Mesodermal cell (in vitro differentiated cells): ENCODE results near the gene ZBTB46.
"Not testable (repeated sequence)": the region's sequence is repeated elsewhere in the genome, so short reads cannot be mapped to it uniquely, and the experiment has no call there.

ENCODE experiments used
- H3K27ac ChIP-seq: 2 replicates; pipeline ENCODE4 v1.7.0; 2013; ENCODE audit warnings: mild to moderate bottlenecking, low read depth, low read length, moderate library complexity; ENCODE audit not compliant: severe bottlenecking
- H3K36me3 ChIP-seq: 2 replicates; pipeline ENCODE4 v1.7.1; 2013; ENCODE audit warnings: mild to moderate bottlenecking, low read length, moderate library complexity; ENCODE audit not compliant: control insufficient read depth, insufficient read depth
- H3K4me1 ChIP-seq: one replicate; pipeline ENCODE4 v1.7.1; 2013; ENCODE audit warnings: mild to moderate bottlenecking, low read length; ENCODE audit not compliant: insufficient read depth, control insufficient read depth, poor library complexity, severe bottlenecking
- H3K4me3 ChIP-seq: 2 replicates; pipeline ENCODE4 v1.7.0; 2013; ENCODE audit warnings: low read length, control low read depth, mild to moderate bottlenecking; ENCODE audit not compliant: insufficient read depth, poor library complexity, severe bottlenecking; ENCODE audit errors: extremely low read depth
- H3K9me3 ChIP-seq: 2 replicates; pipeline ENCODE4 v1.7.1; 2013; ENCODE audit warnings: mild to moderate bottlenecking, low read length, moderate library complexity; ENCODE audit not compliant: control insufficient read depth
- WGBS, 2 experiments: methylation state at CpG; one replicate each; pipeline ENCODE4 v1.1.5; 2013; ENCODE audit warnings: missing lambda C conversion rate in 2 of 2; ENCODE audit not compliant: insufficient coverage in 2 of 2; 5-methylcytosine and 5-hydroxymethylcytosine counted together

ZBTB46 gene

GRCh38 chr20:63811491-63811875 is 19.6 kb downstream of the ZBTB46 start:
- peaks cover 3% of the 10 kb centered on the region for H3K4me1 ChIP-seq
- H3K27ac ChIP-seq: no peak overlapping the region
- H3K9me3 ChIP-seq: no peaks in the 10 kb centered on the region
- 89 to 96% methylated on average over 8 of the region's 8 CpGs for WGBS, 2 experiments
- no peak overlapping the region for H3K4me3 ChIP-seq
- peaks cover 18% of the 10 kb centered on the region for H3K36me3 ChIP-seq

- Histone ChIP-seq H3K4me3 (no peak overlapping the region), H3K27ac (no peak overlapping the region), H3K9me3 (no peaks in the 10 kb centered on the region), H3K4me1 (peaks cover 3% of the 10 kb centered on the region), H3K36me3 (peaks cover 18% of the 10 kb centered on the region)
- 91 to 95% methylated on average over 18 to 21 of the region's 25 CpGs for WGBS, 2 experiments
These were observed 20.2 kb downstream of the ZBTB46 start for GRCh38 chr20:63810730-63811490.

- no peak overlapping the region for H3K4me3 ChIP-seq
- WGBS, 2 experiments: 88 to 95% methylated on average over 6 to 8 of the region's 9 CpGs
- H3K4me1 ChIP-seq: peaks cover 3% of the 10 kb centered on the region
- no peak overlapping the region for H3K27ac ChIP-seq
- no peaks in the 10 kb centered on the region for H3K9me3 ChIP-seq
- H3K36me3 ChIP-seq: peaks cover 16% of the 10 kb centered on the region
These were observed 21.2 kb downstream of the ZBTB46 start for GRCh38 chr20:63809856-63810255.

- Histone ChIP-seq H3K27ac (no peak overlapping the region), H3K4me3 (no peak overlapping the region), H3K36me3 (peaks cover 17% of the 10 kb centered on the region), H3K4me1 (peaks cover 3% of the 10 kb centered on the region), H3K9me3 (no peaks in the 10 kb centered on the region)
- WGBS, 2 experiments: 94 to 99% methylated on average over 26 to 29 of the region's 31 CpGs
These were observed 21.9 kb downstream of the ZBTB46 start for GRCh38 chr20:63808964-63809674.

GRCh38 chr20:63808145-63808724 is 22.8 kb downstream of the ZBTB46 start:
- no peak overlapping the region for H3K4me3 ChIP-seq
- no peaks in the 10 kb centered on the region for H3K9me3 ChIP-seq
- H3K27ac ChIP-seq: no peak overlapping the region
- H3K4me1 ChIP-seq: peaks cover 3% of the 10 kb centered on the region
- WGBS, 2 experiments: 97 to 98% methylated on average over 35 to 38 of the region's 38 CpGs
- peaks cover 23% of the 10 kb centered on the region for H3K36me3 ChIP-seq

GRCh38 chr20:63807654-63808053 is 23.4 kb downstream of the ZBTB46 start:
- 97 to 99% methylated on average over 15 to 19 of the region's 23 CpGs for WGBS, 2 experiments
- Histone ChIP-seq H3K36me3 (peaks cover 29% of the 10 kb centered on the region), H3K9me3 (no peaks in the 10 kb centered on the region), H3K27ac (no peak overlapping the region), H3K4me1 (peaks cover 3% of the 10 kb centered on the region), H3K4me3 (no peak overlapping the region)

- WGBS, 2 experiments: 97 to 99% methylated on average over 8 of the region's 8 CpGs
- Histone ChIP-seq H3K4me1 (no peaks in the 10 kb centered on the region), H3K36me3 (peaks cover 39% of the 10 kb centered on the region), H3K4me3 (no peak overlapping the region), H3K27ac (no peak overlapping the region), H3K9me3 (no peaks in the 10 kb centered on the region)
These were observed 26.8 kb downstream of the ZBTB46 start for GRCh38 chr20:63804308-63804636.

GRCh38 chr20:63802469-63803240 is 28.4 kb downstream of the ZBTB46 start:
- Histone ChIP-seq H3K9me3 (no peaks in the 10 kb centered on the region), H3K4me3 (no peak overlapping the region), H3K4me1 (no peaks in the 10 kb centered on the region), H3K27ac (no peak overlapping the region), H3K36me3 (peaks cover 38% of the 10 kb centered on the region)
- 91 to 96% methylated on average over 28 to 31 of the region's 51 CpGs for WGBS, 2 experiments

GRCh38 chr20:63801174-63801573 is 29.9 kb downstream of the ZBTB46 start:
- H3K4me1 ChIP-seq, H3K4me3 ChIP-seq, H3K27ac ChIP-seq, H3K9me3 ChIP-seq: not testable (repeated sequence)
- peaks cover 36% of the 10 kb centered on the region for H3K36me3 ChIP-seq
- 100% methylated on average over 1 of the region's 2 CpGs; no CpG with 5 or more reads in 1 of the 2 experiments for WGBS, 2 experiments

- H3K36me3 ChIP-seq: peaks cover 39% of the 10 kb centered on the region
- WGBS, 2 experiments: 96% methylated on average over 23 to 26 of the region's 27 CpGs
- H3K27ac ChIP-seq, H3K4me3 ChIP-seq, H3K9me3 ChIP-seq, H3K4me1 ChIP-seq: not testable (repeated sequence)
These were observed 30.7 kb downstream of the ZBTB46 start for GRCh38 chr20:63800411-63800810.
